Activated CD8-positive, alpha-beta memory T cell treated with anti-CD3 and anti-CD28 coated beads for 36 hours (primary cell): ENCODE measurements around the gene KCNT1. TPM values are rescaled to one million over a fixed set of nuclear protein-coding genes. Genes with fewer than 3 reads are reported as not detected.

Experiments
- CTCF ChIA-PET: fragments of 350-600 bp; sonication (Branson Sonifier 250); formaldehyde crosslinking; loops from one replicate; lab custom pipeline; 2021; ENCODE audit warnings: antibody characterized with exemption; lab: Charles Lee
- POLR2A ChIA-PET: fragments of 350-600 bp; sonication (Branson Sonifier 250); formaldehyde crosslinking; loops from one replicate; lab custom pipeline; 2021; ENCODE audit warnings: antibody characterized with exemption; lab: Charles Lee
- total RNA-seq, 2 experiments: library from RNA; stranded (reverse); gene quantifications; one replicate each; pipeline ENCODE4 v1.2.3, GENCODE V29; 2021

Gene KCNT1
- total RNA-seq, 2 experiments from 2014 or later: not detected

- ChIA-PET CTCF (no interaction called here), POLR2A (no interaction called here)
Measured at GRCh38 chr9:135821116-135821515, 119.1 kb downstream of the KCNT1 start.

- ChIA-PET CTCF (no interaction called here), POLR2A (no interaction called here)
Measured at GRCh38 chr9:135821733-135822373, 119.9 kb downstream of the KCNT1 start.

- ChIA-PET POLR2A (no interaction called here), CTCF (no interaction called here)
Measured at GRCh38 chr9:135822374-135822755, 120.4 kb downstream of the KCNT1 start.

GRCh38 chr9:135823036-135823435 lies 121.1 kb downstream of the KCNT1 start:
- ChIA-PET CTCF (no interaction called here), POLR2A (no interaction called here)

GRCh38 chr9:135825435-135826187 lies 123.6 kb downstream of the KCNT1 start:
- POLR2A ChIA-PET: no interaction called here

GRCh38 chr9:135826188-135826545 lies 124.2 kb downstream of the KCNT1 start:
- ChIA-PET CTCF (no interaction called here), POLR2A (no interaction called here)

More at GRCh38 chr9:135825435-135826187, 123.6 kb downstream of the KCNT1 start:
- CTCF ChIA-PET: no interaction called here

- ChIA-PET POLR2A (interaction anchor here (0.7 kb wide), 1 partner anchor 220 kb away, joined by 3 read pairs; no protein-coding TSS in a partner anchor), CTCF (no interaction called here)
Measured at GRCh38 chr9:135827301-135827700, 125.3 kb downstream of the KCNT1 start.

GRCh38 chr9:135827866-135828580 lies 126.0 kb downstream of the KCNT1 start:
- POLR2A ChIA-PET: no interaction called here
- CTCF ChIA-PET: no interaction called here

- ChIA-PET CTCF (no interaction called here), POLR2A (no interaction called here)
Measured at GRCh38 chr9:135828656-135829055, 126.7 kb downstream of the KCNT1 start.

- ChIA-PET CTCF (no interaction called here), POLR2A (no interaction called here)
Measured at GRCh38 chr9:135830496-135830895, 128.5 kb downstream of the KCNT1 start.

GRCh38 chr9:135833864-135834263 lies 131.9 kb downstream of the KCNT1 start:
- POLR2A ChIA-PET: no interaction called here

GRCh38 chr9:135835131-135835530 lies 133.1 kb downstream of the KCNT1 start:
- ChIA-PET CTCF (interaction anchor here (1.5 kb wide), 1 partner anchor 14 kb away, joined by 4 read pairs; no protein-coding TSS in a partner anchor), POLR2A (no interaction called here)

More at GRCh38 chr9:135833864-135834263, 131.9 kb downstream of the KCNT1 start:
- CTCF ChIA-PET: no interaction called here

- ChIA-PET CTCF (no interaction called here), POLR2A (no interaction called here)
Measured at GRCh38 chr9:135839516-135839915, 137.5 kb downstream of the KCNT1 start.

- POLR2A ChIA-PET: no interaction called here
- CTCF ChIA-PET: no interaction called here
Measured at GRCh38 chr9:135840107-135840506, 138.1 kb downstream of the KCNT1 start.

- ChIA-PET POLR2A (no interaction called here), CTCF (no interaction called here)
Measured at GRCh38 chr9:135840539-135840938, 138.6 kb downstream of the KCNT1 start.

Other genes with a start within 250 kb of the KCNT1 start
- under 1 TPM; 0.57 to 0.88 TPM for gene PPP1R26, start 222.4 kb upstream of the KCNT1 start, total RNA-seq
- gene MRPS2, start 201.5 kb upstream of the KCNT1 start, total RNA-seq: 10 to 100 TPM; 65.0 to 71.5 TPM
- not detected for gene LCN1, start 180.7 kb upstream of the KCNT1 start, total RNA-seq
- gene OBP2A, start 156.1 kb upstream of the KCNT1 start, total RNA-seq: not detected
- gene PAEP, start 140.4 kb upstream of the KCNT1 start, total RNA-seq: not detected
- not detected for gene GLT6D1, start 62.6 kb upstream of the KCNT1 start, total RNA-seq
- not detected for gene LCN9, start 38.9 kb upstream of the KCNT1 start, total RNA-seq
- gene SOHLH1, start 2.7 kb upstream of the KCNT1 start, total RNA-seq: not detected
- 10 to 100 TPM; 28.1 to 32.1 TPM for gene CAMSAP1, start 205.4 kb downstream of the KCNT1 start, total RNA-seq